Endodermal cell (in vitro differentiated cells): ENCODE measurements around the gene DNM2. TPM values are rescaled to one million over a fixed set of nuclear protein-coding genes. Genes with fewer than 3 reads are reported as not detected.
A peak's percentile ranks its signal among the peaks of the same experiment; 100 is the strongest.

ENCODE experiments used
- DNase-seq: peaks from one replicate; pipeline ENCODE4 v3.0.0-alpha.2; 2017
- H3K27ac ChIP-seq: 2 replicates; pipeline ENCODE4 v1.5.1; 2013; ENCODE audit warnings: mild to moderate bottlenecking, low read depth, low read length, moderate library complexity
- H3K27me3 ChIP-seq: 2 replicates; pipeline ENCODE4 v1.6.1; 2013; ENCODE audit warnings: mild to moderate bottlenecking, low read length, moderate library complexity; ENCODE audit not compliant: insufficient read depth, control insufficient read depth, poor library complexity, severe bottlenecking
- H3K36me3 ChIP-seq: 2 replicates; pipeline ENCODE4 v1.7.0; 2013; ENCODE audit warnings: mild to moderate bottlenecking, low read length, moderate library complexity; ENCODE audit not compliant: control insufficient read depth, insufficient read depth
- H3K4me1 ChIP-seq: one replicate; pipeline ENCODE4 v1.7.0; 2013; ENCODE audit warnings: low read length; ENCODE audit not compliant: control insufficient read depth, insufficient read depth
- H3K4me3 ChIP-seq: 2 replicates; pipeline ENCODE4 v1.5.1; 2013; ENCODE audit warnings: mild to moderate bottlenecking, low read length, moderate library complexity
- H3K9ac ChIP-seq: 2 replicates; pipeline ENCODE4 v1.6.1; 2013; ENCODE audit warnings: mild to moderate bottlenecking, low read length, moderate library complexity; ENCODE audit not compliant: poor library complexity, severe bottlenecking; ENCODE audit errors: extremely low read depth
- H3K9me3 ChIP-seq: 2 replicates; pipeline ENCODE4 v1.6.1; 2013; ENCODE audit warnings: mild to moderate bottlenecking, low read length, moderate library complexity; ENCODE audit not compliant: control insufficient read depth
- H3K27ac Mint-ChIP-seq: 2 replicates; pipeline ENCODE4 v1.8.0; 2020; ENCODE audit warnings: mixed read lengths
- H3K27me3 Mint-ChIP-seq: 2 replicates; pipeline ENCODE4 v1.8.0; 2021; ENCODE audit warnings: mild to moderate bottlenecking, mixed read lengths; ENCODE audit not compliant: insufficient read depth
- H3K36me3 Mint-ChIP-seq: 2 replicates; pipeline ENCODE4 v1.8.0; 2020; ENCODE audit warnings: low read depth, mixed read lengths
- H3K4me1 Mint-ChIP-seq: 2 replicates; pipeline ENCODE4 v1.8.0; 2020; ENCODE audit warnings: mixed read lengths
- H3K4me3 Mint-ChIP-seq: 2 replicates; pipeline ENCODE4 v1.8.0; 2020; ENCODE audit warnings: mild to moderate bottlenecking, moderate library complexity, mixed read lengths
- H3K9me3 Mint-ChIP-seq: 2 replicates; pipeline ENCODE4 v1.8.0; 2020; ENCODE audit warnings: mild to moderate bottlenecking, mixed read lengths
- CTCF ChIP-seq: fragments of 200-600 bp; sonication (generic); conservative IDR thresholded peaks from 2 replicates; pipeline ENCODE4 v1.5.0; 2021; ENCODE audit warnings: antibody characterized with exemption, mild to moderate bottlenecking
- WGBS, 2 experiments: methylation state at CpG; one replicate each; pipeline versions ENCODE4 v1.1.5 to v1.1.7; 2013; ENCODE audit warnings: missing lambda C conversion rate in 2 of 2, mixed read lengths in 1 of 2; ENCODE audit not compliant: insufficient coverage in 1 of 2, insufficient read length in 1 of 2; 5-methylcytosine and 5-hydroxymethylcytosine counted together
- total RNA-seq, 2 donors: library from RNA; stranded (reverse); fragmentation: NEBNext Ultra II Directional in 1 of 2; extraction: Animal tissue kit (Norgen Biotek cat#: 25700) in 1 of 2; gene quantifications; 2 replicates in 1 of 2; 3 replicates in 1 of 2; pipeline ENCODE4 v1.2.1, GENCODE V29; 2021

The DNM2 gene
- total RNA-seq, 2 donors from 2014 or later: 118 to 136 TPM

- Mint-ChIP-seq H3K4me1 (no peaks in the 10 kb centered on the region), H3K4me3 (no peak overlapping the region), H3K27ac (no peak overlapping the region), H3K27me3 (no peaks in the 10 kb centered on the region), H3K9me3 (no peaks in the 10 kb centered on the region), H3K36me3 (peaks cover 87% of the 10 kb centered on the region)
- no peaks in the 10 kb centered on the region for H3K9me3 ChIP-seq
- no peak overlapping the region for H3K4me3 ChIP-seq
- peaks cover 94% of the 10 kb centered on the region for H3K36me3 ChIP-seq
- no peaks in the 10 kb centered on the region for H3K27me3 ChIP-seq
- H3K9ac ChIP-seq: no peak overlapping the region
- no peak overlapping the region for H3K27ac ChIP-seq
- H3K4me1 ChIP-seq: no peaks in the 10 kb centered on the region
- DNase-seq: no peak
- no peak for TF ChIP-seq CTCF
- WGBS, 2 experiments: 95 to 96% methylated on average over 9 to 12 of the region's 12 CpGs
Observed at GRCh38 chr19:10678813-10679212, 39.1 kb upstream of the DNM2 start.

- peaks cover 94% of the 10 kb centered on the region for H3K36me3 ChIP-seq
- H3K4me3 Mint-ChIP-seq: no peak overlapping the region
- H3K9me3 ChIP-seq: no peaks in the 10 kb centered on the region
- no peaks in the 10 kb centered on the region for H3K4me1 ChIP-seq
- peaks cover 85% of the 10 kb centered on the region for H3K36me3 Mint-ChIP-seq
- no peak overlapping the region for H3K9ac ChIP-seq
- no peaks in the 10 kb centered on the region for H3K4me1 Mint-ChIP-seq
- H3K27ac Mint-ChIP-seq: no peak overlapping the region
- 96 to 99% methylated on average over 9 to 18 of the region's 18 CpGs for WGBS, 2 experiments
- no peaks in the 10 kb centered on the region for H3K9me3 Mint-ChIP-seq
- no peak overlapping the region for H3K27ac ChIP-seq
- H3K27me3 Mint-ChIP-seq: no peaks in the 10 kb centered on the region
- no peaks in the 10 kb centered on the region for H3K27me3 ChIP-seq
- H3K4me3 ChIP-seq: no peak overlapping the region
- DNase-seq: no peak
- no peak for TF ChIP-seq CTCF
Observed at GRCh38 chr19:10679743-10680142, 38.1 kb upstream of the DNM2 start.

- 97 to 98% methylated on average over 8 to 15 of the region's 15 CpGs for whole genome bisulfite sequencing, 2 experiments
- H3K4me3 Mint-ChIP-seq: no peak overlapping the region
Observed at GRCh38 chr19:10680545-10681135, 37.2 kb upstream of the DNM2 start.

More at GRCh38 chr19:10680545-10681135, 37.2 kb upstream of the DNM2 start:
- TF ChIP-seq CTCF: no peak
- no peaks in the 10 kb centered on the region for H3K9me3 Mint-ChIP-seq
- Histone ChIP-seq H3K36me3 (peaks cover 94% of the 10 kb centered on the region), H3K4me3 (no peak overlapping the region), H3K9me3 (no peaks in the 10 kb centered on the region), H3K27me3 (no peaks in the 10 kb centered on the region), H3K27ac (no peak overlapping the region), H3K4me1 (no peaks in the 10 kb centered on the region), H3K9ac (no peak overlapping the region)
- peaks cover 86% of the 10 kb centered on the region for H3K36me3 Mint-ChIP-seq
- H3K4me1 Mint-ChIP-seq: no peaks in the 10 kb centered on the region
- no peak for DNase-seq
- H3K27me3 Mint-ChIP-seq: no peaks in the 10 kb centered on the region
- H3K27ac Mint-ChIP-seq: peak overlapping the region; percentile 55
